Activated CD8-positive, alpha-beta memory T cell treated with anti-CD3 and anti-CD28 coated beads for 48 hours (primary cell): Measurements from ENCODE around the gene MTRF1L.

ENCODE experiments used
- DNase-seq, 3 experiments: peaks; one replicate each; pipeline ENCODE4 v3.0.0-alpha.2; 2020; ENCODE audit warnings: low read depth in 2 of 3, low spot score in 2 of 3

The MTRF1L gene

GRCh38 chr6:153002613-153003365, at the start of gene MTRF1L:
TSS of gene MTRF1L (minus strand) at chr6:153002709. CDS start at chr6:153002685, 24 bp downstream.
- peak; percentile 61 to 79 (median 73) for DNase-seq

GRCh38 chr6:153051801-153052200, 49.3 kb upstream of the MTRF1L start:
- DNase-seq: no peak

- DNase-seq: no peak
Observed at GRCh38 chr6:153048631-153049030, 46.1 kb upstream of the MTRF1L start.

- DNase-seq: no peak
Observed at GRCh38 chr6:153047386-153047785, 44.9 kb upstream of the MTRF1L start.

GRCh38 chr6:153045271-153045670, 42.8 kb upstream of the MTRF1L start:
- no peak for DNase-seq

- no peak for DNase-seq
Observed at GRCh38 chr6:153044295-153044694, 41.8 kb upstream of the MTRF1L start.

- no peak for DNase-seq
Observed at GRCh38 chr6:153043719-153044118, 41.2 kb upstream of the MTRF1L start.

- no peak for DNase-seq
Observed at GRCh38 chr6:153038378-153039057, 36.0 kb upstream of the MTRF1L start.

GRCh38 chr6:153034139-153034538, 31.6 kb upstream of the MTRF1L start:
- DNase-seq: no peak

- DNase-seq: no peak
Observed at GRCh38 chr6:153032255-153032882, 29.9 kb upstream of the MTRF1L start.

- DNase-seq: no peak
Observed at GRCh38 chr6:153031335-153031955, 28.9 kb upstream of the MTRF1L start.

GRCh38 chr6:153028963-153029362, 26.5 kb upstream of the MTRF1L start:
- DNase-seq: no peak

- no peak for DNase-seq
Observed at GRCh38 chr6:153028286-153028685, 25.8 kb upstream of the MTRF1L start.

- DNase-seq: no peak
Observed at GRCh38 chr6:153027480-153027879, 25.0 kb upstream of the MTRF1L start.

- DNase-seq: no peak
Observed at GRCh38 chr6:153024709-153025017, 22.2 kb upstream of the MTRF1L start.

GRCh38 chr6:153023977-153024708, 21.6 kb upstream of the MTRF1L start:
- no peak for DNase-seq

- DNase-seq: no peak
Observed at GRCh38 chr6:153018355-153018754, 15.8 kb upstream of the MTRF1L start.

GRCh38 chr6:153016846-153017245, 14.3 kb upstream of the MTRF1L start:
- no peak for DNase-seq

GRCh38 chr6:153015094-153015640, 12.7 kb upstream of the MTRF1L start:
- DNase-seq: no peak

- no peak for DNase-seq
Observed at GRCh38 chr6:153013438-153013837, 10.9 kb upstream of the MTRF1L start.

GRCh38 chr6:153012856-153013255, 10.3 kb upstream of the MTRF1L start:
- no peak for DNase-seq
